ENCODE results near the gene P2RX5.

Gene P2RX5

DNA sequence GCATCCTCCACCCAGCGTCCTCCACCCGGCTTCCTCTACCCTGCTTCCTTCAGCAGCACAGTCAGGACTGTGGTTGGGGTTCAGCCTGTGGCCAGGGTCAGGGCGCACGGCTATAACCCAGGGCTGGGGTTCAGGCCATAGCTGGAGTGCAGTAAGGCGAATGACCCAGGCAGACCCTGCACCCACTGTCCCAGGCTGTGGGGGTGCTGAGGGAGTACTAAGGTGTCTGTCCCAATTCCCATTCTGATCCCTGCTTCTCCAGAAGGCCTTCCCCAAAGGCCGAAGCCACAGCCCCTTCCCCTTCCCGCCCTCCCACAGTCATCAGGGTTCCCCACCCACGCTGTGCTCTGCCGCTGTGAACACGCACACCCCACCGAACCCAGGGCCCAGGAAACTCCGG is 14.9 kb downstream of the P2RX5 start:
- no peak for DNase-seq

GRCh38 chr17:3679531-3680126 is 16.3 kb downstream of the P2RX5 start:
- DNase-seq = no peak

- DNase-seq = no peak
Measured at GRCh38 chr17:3678821-3679530, 17.0 kb downstream of the P2RX5 start.

DNA sequence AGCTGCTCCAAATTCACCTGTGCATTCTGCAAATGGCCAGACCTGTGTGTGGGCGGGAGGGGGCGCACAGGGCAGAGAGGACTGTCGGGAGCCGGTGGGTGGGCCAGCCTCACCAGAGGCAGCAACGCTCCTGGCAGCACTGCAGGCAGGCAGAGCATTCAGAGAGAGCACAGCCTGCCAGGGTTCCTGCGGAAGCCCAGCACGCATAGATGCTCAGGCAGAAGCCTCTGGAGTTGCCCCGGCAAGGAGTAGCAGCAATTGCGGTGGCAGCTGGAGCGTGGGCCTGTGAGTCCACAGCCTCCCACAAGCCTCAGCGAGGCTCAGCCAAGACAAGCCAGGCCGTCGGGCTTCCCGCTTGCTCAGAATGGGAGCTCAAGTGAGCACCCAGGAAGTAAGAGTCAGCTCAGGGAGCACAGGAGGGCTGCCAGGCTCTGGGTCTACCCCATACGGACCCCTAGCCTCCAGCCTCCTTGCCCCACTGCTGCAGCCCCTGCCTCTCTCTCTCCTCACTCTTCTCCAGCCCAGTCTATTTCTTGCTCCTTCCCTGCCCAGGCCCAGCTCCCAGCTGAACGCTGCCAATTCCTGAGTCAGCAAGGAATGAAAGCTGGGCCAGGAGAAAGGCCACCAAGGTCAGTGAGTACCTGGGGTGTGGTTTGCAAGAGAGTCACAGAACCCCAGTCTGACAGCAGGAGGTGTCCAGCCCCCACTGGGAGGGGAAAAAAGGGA is 17.7 kb downstream of the P2RX5 start:
- no peak for DNase-seq

- no peak for DNase-seq
Measured at GRCh38 chr17:3675886-3676285, 20.1 kb downstream of the P2RX5 start.

DNA sequence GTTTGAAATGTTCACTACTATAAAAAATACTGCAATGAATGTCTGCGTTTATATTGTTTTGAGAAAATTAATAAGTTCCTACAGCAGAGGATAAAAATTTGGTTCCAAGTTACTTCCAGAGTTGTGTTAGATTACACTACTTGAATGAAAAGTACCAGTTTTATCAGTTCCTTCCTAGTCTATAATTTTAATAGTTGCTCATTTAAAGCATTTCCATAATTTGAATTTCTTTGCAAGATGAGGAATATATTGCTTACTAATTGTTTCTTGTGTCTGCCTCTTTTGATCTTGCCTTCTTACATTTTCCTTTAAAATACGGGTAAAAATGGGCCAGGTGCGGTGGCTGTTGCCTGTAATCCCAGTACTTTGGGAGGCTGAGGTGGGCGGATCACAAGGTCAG is 23.4 kb downstream of the P2RX5 start:
- DNase-seq = no peak

GRCh38 chr17:3669548-3669947 is 26.4 kb downstream of the P2RX5 start:
- DNase-seq = no peak

DNA sequence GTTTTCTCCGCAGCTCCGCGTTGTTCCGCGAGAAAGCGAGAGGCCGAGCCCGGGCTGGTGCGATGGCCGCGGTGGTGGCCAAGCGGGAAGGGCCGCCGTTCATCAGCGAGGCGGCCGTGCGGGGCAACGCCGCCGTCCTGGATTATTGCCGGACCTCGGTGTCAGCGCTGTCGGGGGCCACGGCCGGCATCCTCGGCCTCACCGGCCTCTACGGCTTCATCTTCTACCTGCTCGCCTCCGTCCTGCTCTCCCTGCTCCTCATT is 26.9 kb downstream of the P2RX5 start:
- no peak for DNase-seq

GRCh38 chr17:3668279-3669084 is 27.5 kb downstream of the P2RX5 start, which contains the start of the genes EMC6 and TAX1BP3:
Gene EMC6 (plus strand): TSS chr17:3668812. CDS start chr17:3669147, 335 bp downstream.
Gene TAX1BP3 (minus strand): TSS chr17:3668578. CDS start chr17:3668526, 52 bp downstream.
- DNase-seq = peak; percentile 99

GRCh38 chr17:3667366-3668278 is 28.3 kb downstream of the P2RX5 start:
- peak; percentile 3 for DNase-seq

- no peak for DNase-seq
Measured at GRCh38 chr17:3666516-3666915, 29.4 kb downstream of the P2RX5 start.

DNA sequence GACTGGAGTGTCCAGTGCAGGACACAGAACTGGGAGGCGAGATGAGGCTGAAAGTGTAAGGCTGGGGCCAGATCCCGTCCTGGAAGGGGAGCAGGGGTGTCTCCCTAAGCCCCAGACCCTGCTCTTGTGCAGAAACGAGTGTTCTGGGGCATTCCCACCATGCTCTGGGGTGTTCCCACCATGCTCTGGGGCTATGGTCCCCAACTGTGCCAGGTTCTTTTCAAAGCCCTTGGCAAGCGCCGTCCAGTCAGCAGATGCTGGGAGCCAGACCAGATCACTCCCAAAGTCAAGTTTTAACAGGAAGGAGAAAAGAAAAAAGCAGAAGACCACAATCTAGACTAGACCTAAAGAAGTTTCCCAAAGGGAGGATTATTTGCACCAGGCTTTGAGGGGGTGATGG is 30.1 kb downstream of the P2RX5 start:
- DNase-seq = no peak

DNA sequence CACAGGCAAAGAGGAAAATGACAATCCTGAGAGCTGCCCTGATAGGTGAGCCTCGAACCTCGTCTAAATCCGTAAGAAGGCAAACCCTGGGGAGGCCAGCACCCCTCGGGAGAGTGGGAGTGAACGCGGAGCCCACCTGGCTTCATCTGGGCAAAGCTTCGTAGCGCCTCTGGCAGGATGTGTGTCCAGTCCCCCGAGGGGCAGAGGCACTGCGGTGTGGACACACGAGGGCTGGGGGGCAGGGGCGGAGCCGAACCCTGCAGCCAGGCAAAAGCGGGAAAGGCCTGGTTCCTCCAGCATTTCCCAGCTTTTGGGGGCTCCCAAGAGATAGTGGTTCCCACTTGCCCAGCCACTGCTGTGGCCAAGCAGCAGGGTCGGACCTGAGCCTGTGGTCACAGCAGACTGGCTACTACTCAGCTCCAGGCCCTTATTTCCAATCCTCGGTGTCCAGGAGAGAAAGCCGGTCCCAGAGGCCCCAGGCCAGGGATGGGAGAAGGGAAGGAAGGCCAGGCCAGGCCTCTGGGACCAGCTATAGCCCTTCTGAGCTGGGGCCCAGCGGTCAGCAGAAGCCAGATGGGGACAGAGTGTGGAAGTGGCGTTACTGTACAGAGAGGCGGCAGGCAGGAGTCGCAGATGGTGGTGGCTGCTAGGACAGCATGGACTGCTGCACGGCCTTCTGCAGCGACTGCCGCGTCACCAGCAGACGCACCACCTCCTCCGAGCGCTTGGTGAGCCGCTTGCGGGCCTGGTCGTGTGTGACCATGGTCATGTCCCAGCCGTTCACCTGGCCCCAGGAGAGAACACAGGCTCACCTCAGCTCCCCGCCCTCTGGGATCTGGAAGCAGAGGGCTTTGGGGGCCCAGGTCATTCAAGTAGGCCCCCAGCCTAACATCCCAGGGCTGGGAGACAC is 32.6 kb downstream of the P2RX5 start:
- no peak for DNase-seq

DNA sequence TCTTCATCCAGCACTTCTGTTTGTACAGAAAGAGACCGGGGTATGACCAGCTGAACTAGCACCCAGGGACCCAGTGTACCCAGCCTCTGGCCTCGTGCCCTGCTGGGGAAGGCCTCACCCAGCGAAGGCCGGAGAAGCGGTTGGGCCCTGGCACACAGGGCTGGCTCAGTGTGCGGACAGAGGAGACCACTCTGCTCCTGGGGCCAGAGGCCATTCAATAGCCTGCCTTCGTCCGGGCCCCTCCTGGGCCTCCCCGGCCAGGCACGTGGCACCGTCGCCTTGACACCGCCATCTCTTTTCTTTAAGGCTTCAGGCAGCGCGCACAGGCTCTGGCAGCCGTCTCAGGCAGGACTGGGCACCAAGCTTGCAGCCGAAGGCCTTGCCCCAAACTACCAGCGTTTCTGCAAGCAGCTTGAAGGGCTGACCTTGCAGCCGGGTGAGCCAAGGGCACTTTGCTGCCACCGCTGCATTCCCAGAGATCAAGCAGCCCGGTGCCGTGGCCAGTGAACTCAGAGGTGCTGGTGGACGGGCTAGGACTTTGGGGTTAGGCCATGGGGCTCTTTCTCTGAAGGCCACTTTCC is 35.6 kb downstream of the P2RX5 start:
- DNase-seq = no peak

- no peak for DNase-seq
Measured at GRCh38 chr17:3659541-3660111, 36.3 kb downstream of the P2RX5 start.

- no peak for DNase-seq
Measured at GRCh38 chr17:3658784-3659449, 37.0 kb downstream of the P2RX5 start.

GRCh38 chr17:3657874-3658783 is 37.8 kb downstream of the P2RX5 start:
- DNase-seq = no peak

DNA sequence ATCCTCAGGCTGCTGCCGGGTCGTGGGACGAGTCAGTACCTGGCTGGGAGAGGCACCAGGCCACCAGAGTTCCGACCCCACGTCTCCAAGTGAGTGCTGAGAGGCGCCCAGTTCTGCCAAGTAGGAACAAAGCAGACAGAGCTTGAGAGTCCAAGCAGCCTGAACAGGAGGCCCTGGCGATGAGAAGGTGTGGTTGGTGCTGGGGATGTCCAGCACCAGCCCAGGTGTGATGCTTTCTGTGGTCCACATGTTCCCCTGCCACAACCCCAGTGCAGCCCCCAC is 38.4 kb downstream of the P2RX5 start:
- DNase-seq = no peak

Measured in central memory CD4-positive, alpha-beta T cell (primary cell).